H54 (cell line): ENCODE data around the gene SPDL1.

Experiments used
- DNase-seq: peaks from one replicate; pipeline ENCODE4 v3.0.0; 2011; ENCODE audit warnings: low spot score, mixed read lengths; ENCODE audit not compliant: insufficient read length
- FAIRE-seq: peaks from 3 replicates; lab custom pipeline; 2011; peaks lifted over from hg19 to GRCh38; lab: Jason Lieb, UNC
- POLR2A ChIP-seq: IDR thresholded peaks from 2 replicates; pipeline ENCODE4 v1.6.1; 2011; ENCODE audit warnings: low read depth, mild to moderate bottlenecking, low read length

Gene SPDL1

GRCh38 chr5:169650701-169651331 lies 67.2 kb downstream of the SPDL1 start:
- no peak for TF ChIP-seq POLR2A
- FAIRE-seq (no peak), DNase-seq (no peak)

GRCh38 chr5:169651526-169651925 lies 68.0 kb downstream of the SPDL1 start:
- TF ChIP-seq POLR2A, result no peak
- DNase-seq (no peak), FAIRE-seq (no peak)

- TF ChIP-seq POLR2A, result no peak
- FAIRE-seq (no peak), DNase-seq (no peak)
Measured at GRCh38 chr5:169652057-169652456, 68.5 kb downstream of the SPDL1 start.

GRCh38 chr5:169653091-169653490 lies 69.5 kb downstream of the SPDL1 start:
- DNase-seq (no peak), FAIRE-seq (no peak)
- no peak for TF ChIP-seq POLR2A
